ENCODE data around the gene PON2. TPM values are rescaled to one million over a fixed set of nuclear protein-coding genes. Genes with fewer than 3 reads are reported as not detected.

PON2 gene
- total RNA-seq, 1 experiment from 2014 or later = 141 TPM

- no peaks in the 10 kb centered on the region for H3K27me3 ChIP-seq (replicated peaks; ENCODE audit: control insufficient read depth, insufficient read depth, low read length)
- POLR2A ChIA-PET = no interaction called here
- Mint-ChIP-seq H3K36me3 (ENCODE audit: insufficient read depth, unreplicated experiment) (peaks cover 67% of the 10 kb centered on the region), H3K4me1 (ENCODE audit: low read depth, unreplicated experiment) (peaks cover 24% of the 10 kb centered on the region), H3K27me3 (ENCODE audit: insufficient read depth, unreplicated experiment) (no peaks in the 10 kb centered on the region), H3K9me3 (ENCODE audit: unreplicated experiment) (peaks cover 13% of the 10 kb centered on the region), H3K4me3 (ENCODE audit: unreplicated experiment) (peak overlapping the region; percentile 23), H3K27ac (ENCODE audit: unreplicated experiment) (peak overlapping the region; percentile 59)
- H3K36me3 ChIP-seq (ENCODE audit: control insufficient read depth, insufficient read depth, low read length) = peaks cover 2% of the 10 kb centered on the region
- no peak overlapping the region for H3K4me3 ChIP-seq (ENCODE audit: low read depth, low read length)
- no TSS peak for BruUV-seq (replicated peaks)
- peaks cover 26% of the 10 kb centered on the region for H3K4me1 ChIP-seq
- H3K9me3 ChIP-seq = no peaks in the 10 kb centered on the region
- TF ChIP-seq CTCF (IDR thresholded peaks at IDR 0.05; ENCODE audit: insufficient read depth in 1 of 2, low read depth in 1 of 2, low read length in 1 of 2, severe bottlenecking in 1 of 2, unreplicated experiment in 1 of 2) = no peak
- DNase-seq = peak in 1 of 2 experiments; percentile 32
- intact Hi-C loops (cut with micrococcal nuclease; ENCODE audit: unreplicated experiment) = loop anchor here (2.0 kb wide), 2 partner anchors 28 to 56 kb away; no protein-coding TSS in a partner anchor
- CTCF ChIA-PET = interaction anchor here (1.4 kb wide), 1 partner anchor 56 kb away, joined by 3 read pairs; no protein-coding TSS in a partner anchor
These were observed 13.6 kb downstream of the PON2 start for GRCh38 chr7:95421000-95421846.

DNA sequence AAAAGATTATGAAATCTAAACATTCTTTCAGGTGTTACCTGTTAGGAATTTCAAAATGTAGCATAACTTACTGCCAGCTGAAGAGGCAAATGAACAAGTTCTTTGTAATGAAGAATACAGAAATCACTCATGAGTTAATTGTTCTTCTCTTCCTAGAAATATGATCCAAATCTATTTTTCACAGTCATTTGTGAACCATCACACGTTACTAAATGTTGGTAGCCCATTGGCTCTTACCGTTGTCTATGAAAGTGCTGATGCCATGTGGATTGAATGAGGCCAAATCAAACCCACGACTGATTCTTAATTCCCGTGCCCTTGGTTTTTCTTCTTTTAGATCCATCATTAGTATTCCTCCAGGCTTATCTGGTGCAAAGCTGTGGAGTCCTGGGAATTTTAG lies 22.8 kb downstream of the PON2 start:
- Mint-ChIP-seq H3K27me3 (ENCODE audit: insufficient read depth, unreplicated experiment) (no peaks in the 10 kb centered on the region), H3K27ac (ENCODE audit: unreplicated experiment) (no peak overlapping the region), H3K4me3 (ENCODE audit: unreplicated experiment) (no peak overlapping the region), H3K4me1 (ENCODE audit: low read depth, unreplicated experiment) (peaks cover 11% of the 10 kb centered on the region), H3K9me3 (ENCODE audit: unreplicated experiment) (no peaks in the 10 kb centered on the region), H3K36me3 (ENCODE audit: insufficient read depth, unreplicated experiment) (peaks cover 38% of the 10 kb centered on the region)
- BruUV-seq (replicated peaks) = no TSS peak
- intact Hi-C loops (cut with micrococcal nuclease; ENCODE audit: unreplicated experiment) = no loop called here
- TF ChIP-seq CTCF (IDR thresholded peaks at IDR 0.05; ENCODE audit: insufficient read depth in 1 of 2, low read depth in 1 of 2, low read length in 1 of 2, severe bottlenecking in 1 of 2, unreplicated experiment in 1 of 2) = no peak
- Histone ChIP-seq H3K4me1 (no peaks in the 10 kb centered on the region), H3K9me3 (no peaks in the 10 kb centered on the region), H3K4me3 (ENCODE audit: low read depth, low read length) (no peak overlapping the region), H3K27me3 (replicated peaks; ENCODE audit: control insufficient read depth, insufficient read depth, low read length) (no peaks in the 10 kb centered on the region), H3K36me3 (ENCODE audit: control insufficient read depth, insufficient read depth, low read length) (no peaks in the 10 kb centered on the region; the same call in 1 of the 2 replicates)
- DNase-seq = no peak
- ChIA-PET POLR2A (interaction anchor here (0.6 kb wide), 1 partner anchor 143 kb away, joined by 3 read pairs; no protein-coding TSS in a partner anchor), CTCF (interaction anchor here (2.1 kb wide), 1 partner anchor 15 kb away, joined by 4 read pairs; no protein-coding TSS in a partner anchor)

DNA sequence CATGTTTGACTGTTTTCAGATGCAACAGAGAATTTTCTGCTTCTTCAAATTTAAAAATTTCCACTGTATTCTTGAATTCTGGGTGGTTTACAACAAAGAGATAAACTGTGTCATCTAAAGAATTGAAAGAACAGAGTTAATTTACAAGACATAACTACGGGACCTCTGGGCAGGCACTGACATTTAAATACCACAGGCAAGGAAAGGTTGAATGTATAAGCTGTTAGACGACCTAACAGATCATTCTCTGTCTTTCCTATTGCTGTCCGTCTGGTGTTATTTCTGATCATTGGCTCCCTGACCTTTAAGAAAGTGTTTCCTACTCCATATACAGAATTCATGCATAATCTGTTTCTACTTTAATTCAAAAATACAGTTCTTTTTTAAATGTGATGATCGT lies 23.2 kb downstream of the PON2 start:
- DNase-seq = no peak
- BruUV-seq (replicated peaks) = no TSS peak
- Mint-ChIP-seq H3K27ac (ENCODE audit: unreplicated experiment) (no peak overlapping the region), H3K36me3 (ENCODE audit: insufficient read depth, unreplicated experiment) (peaks cover 35% of the 10 kb centered on the region), H3K4me3 (ENCODE audit: unreplicated experiment) (no peak overlapping the region), H3K9me3 (ENCODE audit: unreplicated experiment) (no peaks in the 10 kb centered on the region), H3K27me3 (ENCODE audit: insufficient read depth, unreplicated experiment) (no peaks in the 10 kb centered on the region), H3K4me1 (ENCODE audit: low read depth, unreplicated experiment) (peaks cover 11% of the 10 kb centered on the region)
- H3K9me3 ChIP-seq = no peaks in the 10 kb centered on the region
- no peak for TF ChIP-seq CTCF (IDR thresholded peaks at IDR 0.05; ENCODE audit: insufficient read depth in 1 of 2, low read depth in 1 of 2, low read length in 1 of 2, severe bottlenecking in 1 of 2, unreplicated experiment in 1 of 2)
- CTCF ChIA-PET = interaction anchor here (2.1 kb wide), 1 partner anchor 14 kb away, joined by 4 read pairs; no protein-coding TSS in a partner anchor
- H3K4me3 ChIP-seq (ENCODE audit: low read depth, low read length) = no peak overlapping the region
- H3K36me3 ChIP-seq (ENCODE audit: control insufficient read depth, insufficient read depth, low read length) = no peaks in the 10 kb centered on the region; the same call in 1 of the 2 replicates
- H3K27me3 ChIP-seq (replicated peaks; ENCODE audit: control insufficient read depth, insufficient read depth, low read length) = no peaks in the 10 kb centered on the region
- H3K4me1 ChIP-seq = no peaks in the 10 kb centered on the region
- POLR2A ChIA-PET = interaction anchor here (0.6 kb wide), 1 partner anchor 142 kb away, joined by 3 read pairs; no protein-coding TSS in a partner anchor
- intact Hi-C loops (cut with micrococcal nuclease; ENCODE audit: unreplicated experiment) = no loop called here
